RWPE1 (cell line): Measurements from ENCODE around the gene CNTNAP2.

Experiments
- CTCF ChIA-PET: fragments of 350-600 bp; sonication (Branson Sonifier 250); formaldehyde crosslinking; extraction: SDS; loops from one replicate; lab custom pipeline; 2021; lab: Yijun Ruan, JAX
- POLR2A ChIA-PET: fragments of 400-600 bp; formaldehyde crosslinking; extraction: SDS; loops from one replicate; lab custom pipeline; 2020; ENCODE audit warnings: antibody characterized with exemption; ENCODE audit not compliant: low non-redundant PET; lab: Yijun Ruan, JAX
- DNase-seq: peaks from one replicate; pipeline ENCODE4 v3.0.0; 2012; ENCODE audit warnings: low spot score
- H3K27ac ChIP-seq: fragments of 450-650 bp; 2 replicates; pipeline ENCODE4 v1.5.1; 2017
- TF ChIP-seq, protein P1 (sequence below): fragments of 450-650 bp; conservative IDR thresholded peaks from 2 replicates; pipeline ENCODE4 v1.5.1; 2017; ENCODE audit warnings: low read depth, mild to moderate bottlenecking

CNTNAP2 gene

GRCh38 chr7:147052818-147053217, 936.2 kb downstream of the CNTNAP2 start:
- ChIA-PET POLR2A (no interaction called here), CTCF (no interaction called here)
- TF ChIP-seq, protein P1, sequence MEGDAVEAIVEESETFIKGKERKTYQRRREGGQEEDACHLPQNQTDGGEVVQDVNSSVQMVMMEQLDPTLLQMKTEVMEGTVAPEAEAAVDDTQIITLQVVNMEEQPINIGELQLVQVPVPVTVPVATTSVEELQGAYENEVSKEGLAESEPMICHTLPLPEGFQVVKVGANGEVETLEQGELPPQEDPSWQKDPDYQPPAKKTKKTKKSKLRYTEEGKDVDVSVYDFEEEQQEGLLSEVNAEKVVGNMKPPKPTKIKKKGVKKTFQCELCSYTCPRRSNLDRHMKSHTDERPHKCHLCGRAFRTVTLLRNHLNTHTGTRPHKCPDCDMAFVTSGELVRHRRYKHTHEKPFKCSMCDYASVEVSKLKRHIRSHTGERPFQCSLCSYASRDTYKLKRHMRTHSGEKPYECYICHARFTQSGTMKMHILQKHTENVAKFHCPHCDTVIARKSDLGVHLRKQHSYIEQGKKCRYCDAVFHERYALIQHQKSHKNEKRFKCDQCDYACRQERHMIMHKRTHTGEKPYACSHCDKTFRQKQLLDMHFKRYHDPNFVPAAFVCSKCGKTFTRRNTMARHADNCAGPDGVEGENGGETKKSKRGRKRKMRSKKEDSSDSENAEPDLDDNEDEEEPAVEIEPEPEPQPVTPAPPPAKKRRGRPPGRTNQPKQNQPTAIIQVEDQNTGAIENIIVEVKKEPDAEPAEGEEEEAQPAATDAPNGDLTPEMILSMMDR = no peak
- H3K27ac ChIP-seq = no peak overlapping the region
- no peak for DNase-seq

- ChIA-PET CTCF (no interaction called here), POLR2A (no interaction called here)
- DNase-seq = no peak
- no peak overlapping the region for H3K27ac ChIP-seq
- TF ChIP-seq, protein P1 = no peak
Measured at GRCh38 chr7:147053746-147054145, 937.1 kb downstream of the CNTNAP2 start.

DNA sequence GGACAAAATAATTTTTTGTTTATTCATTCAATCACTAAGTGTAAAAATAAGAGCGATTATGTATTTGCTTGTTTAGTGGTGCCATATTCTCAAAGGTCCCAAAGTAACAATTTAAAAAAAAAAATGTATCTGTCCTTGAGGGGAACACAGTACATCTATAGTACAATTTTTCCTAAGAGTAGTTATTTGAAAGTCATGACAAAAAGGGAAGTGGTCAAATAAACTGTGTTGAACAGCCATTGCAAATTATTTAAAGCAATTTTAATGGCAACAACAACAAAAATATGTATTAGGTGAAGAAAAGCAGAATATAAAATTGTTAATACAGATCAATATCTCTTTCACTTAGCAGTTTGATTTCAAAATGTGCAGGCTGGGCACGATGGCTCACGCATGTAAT, 943.5 kb downstream of the CNTNAP2 start:
- no peak for DNase-seq
- TF ChIP-seq, protein P1 = no peak
- H3K27ac ChIP-seq = no peak overlapping the region
- ChIA-PET CTCF (no interaction called here), POLR2A (no interaction called here)

- H3K27ac ChIP-seq = no peak overlapping the region
- ChIA-PET CTCF (no interaction called here), POLR2A (no interaction called here)
- no peak for DNase-seq
- TF ChIP-seq, protein P1 = no peak
Measured at GRCh38 chr7:147062897-147063296, 946.3 kb downstream of the CNTNAP2 start.

GRCh38 chr7:147068842-147069241, 952.2 kb downstream of the CNTNAP2 start:
- TF ChIP-seq, protein P1 = no peak
- DNase-seq = no peak
- CTCF ChIA-PET = no interaction called here
- H3K27ac ChIP-seq = no peak overlapping the region
- POLR2A ChIA-PET = no interaction called here

DNA sequence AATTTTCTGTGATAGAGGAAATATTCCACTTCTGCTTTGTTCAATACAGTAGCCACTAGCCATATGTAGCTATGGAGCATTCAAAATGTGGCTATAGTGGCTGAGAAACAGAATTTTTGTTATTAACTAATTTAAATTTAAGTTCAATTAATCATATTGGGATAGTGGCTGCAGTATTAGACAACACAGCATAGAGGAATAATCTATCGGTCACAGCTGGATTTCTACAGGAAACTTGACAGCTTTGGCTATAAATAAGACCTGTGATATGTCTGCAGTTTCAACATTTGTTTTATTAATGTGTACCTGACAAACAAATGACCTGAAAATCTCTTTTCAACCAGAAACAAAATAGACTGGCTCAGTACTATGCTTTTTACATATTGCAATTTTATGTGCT, 953.2 kb downstream of the CNTNAP2 start:
- ChIA-PET CTCF (no interaction called here), POLR2A (no interaction called here)
- no peak for DNase-seq
- H3K27ac ChIP-seq = no peak overlapping the region
- TF ChIP-seq, protein P1 = no peak

DNA sequence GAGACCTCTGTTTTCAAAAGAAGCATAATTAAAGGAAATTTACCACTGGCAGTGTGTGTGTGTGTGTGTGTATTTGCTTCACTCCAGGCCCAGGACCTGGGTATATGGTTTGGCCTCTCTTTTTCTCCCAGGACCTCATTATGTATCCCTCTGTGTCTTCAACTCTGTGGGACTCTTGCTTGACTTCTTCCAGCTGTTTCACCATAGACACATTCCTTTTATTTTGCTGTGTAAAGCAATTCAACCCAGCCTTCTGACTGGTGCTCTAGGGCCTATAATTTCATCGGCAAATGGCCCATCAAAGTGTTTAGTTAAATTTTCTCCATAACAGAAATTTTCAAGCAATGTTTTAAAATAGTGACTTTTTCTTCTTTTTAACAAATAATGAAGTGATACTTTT, 954.3 kb downstream of the CNTNAP2 start:
- H3K27ac ChIP-seq = no peak overlapping the region
- ChIA-PET CTCF (no interaction called here), POLR2A (interaction anchor here (0.7 kb wide), 1 partner anchor 44 kb away, joined by 3 read pairs; no protein-coding TSS in a partner anchor)
- TF ChIP-seq, protein P1 = no peak
- no peak for DNase-seq
